ENCODE results near the gene SFTPD.
A peak's percentile ranks its signal among the peaks of the same experiment; 100 is the strongest.

The SFTPD gene

GRCh38 chr10:79941585-79942210 is 7.2 kb downstream of the SFTPD start:
- Histone ChIP-seq H3K36me3 (ENCODE audit: control insufficient read depth in 1 of 2, insufficient read depth in 2 of 2, low read depth in 1 of 2, low read length in 2 of 2) (no peaks in the 10 kb centered on the region), H3K4me2 (ENCODE audit: low read length, poor library complexity, severe bottlenecking) (no peak overlapping the region), H3K14ac (ENCODE audit: low read length in 2 of 2) (no peak overlapping the region), H2AK5ac (ENCODE audit: low read length, severe bottlenecking) (no peak overlapping the region), H2BK120ac (ENCODE audit: low read depth, low read length) (no peak overlapping the region), H2BK5ac (ENCODE audit: low read depth, low read length, poor library complexity, severe bottlenecking) (no peak overlapping the region), H3K18ac (ENCODE audit: low read depth in 1 of 2, low read length in 2 of 2) (no peak overlapping the region), H2AFZ (ENCODE audit: low read depth, low read length) (no peak overlapping the region), H2BK15ac (ENCODE audit: low read depth, poor library complexity, severe bottlenecking) (no peak overlapping the region), H3K4ac (ENCODE audit: low read depth in 1 of 2, low read length in 2 of 2) (no peak overlapping the region), H3K4me3 (ENCODE audit: insufficient read depth in 1 of 2, low read depth in 1 of 2, low read length in 2 of 2) (no peak overlapping the region), H3K23ac (ENCODE audit: low read length in 2 of 2) (peak overlapping the region in 1 of 2 experiments; percentile 23), H3K4me1 (ENCODE audit: control insufficient read depth, insufficient read depth, low read depth, low read length) (no peaks in the 10 kb centered on the region), H4K91ac (ENCODE audit: low read length) (no peak overlapping the region), H3K79me1 (replicated peaks; ENCODE audit: low read length, poor library complexity, severe bottlenecking) (no peaks in the 10 kb centered on the region), H3K27me3 (ENCODE audit: control insufficient read depth in 1 of 2, insufficient read depth in 1 of 2, low read length in 2 of 2) (peaks cover 57 to 69% of the 10 kb centered on the region in 2 experiments), H3K9ac (ENCODE audit: low read length) (no peak overlapping the region), H3K9me3 (ENCODE audit: control insufficient read depth, low read length) (no peaks in the 10 kb centered on the region), H4K8ac (ENCODE audit: low read length) (no peak overlapping the region), H2BK12ac (ENCODE audit: low read length in 2 of 2) (no peak overlapping the region), H3K27ac (ENCODE audit: low read length, poor library complexity, severe bottlenecking) (no peak overlapping the region)
- no peak for DNase-seq
- WGBS, result 86% methylated on average over 10 of the region's 11 CpGs

GRCh38 chr10:79941146-79941545 is 7.8 kb downstream of the SFTPD start:
- H2BK5ac ChIP-seq (ENCODE audit: low read depth, low read length, poor library complexity, severe bottlenecking), result no peak overlapping the region
- no peak overlapping the region for H2AK5ac ChIP-seq (ENCODE audit: low read length, severe bottlenecking)
- H2BK120ac ChIP-seq (ENCODE audit: low read depth, low read length), result no peak overlapping the region
- no peak overlapping the region for H2AFZ ChIP-seq (ENCODE audit: low read depth, low read length)
- H3K23ac ChIP-seq (ENCODE audit: low read length in 2 of 2), result no peak overlapping the region
- H4K8ac ChIP-seq (ENCODE audit: low read length), result no peak overlapping the region
- no peak overlapping the region for H3K4me2 ChIP-seq (ENCODE audit: low read length, poor library complexity, severe bottlenecking)
- WGBS, result 94% methylated on average over 4 of the region's 4 CpGs
- H3K18ac ChIP-seq (ENCODE audit: low read depth in 1 of 2, low read length in 2 of 2), result no peak overlapping the region
- no peak overlapping the region for H2BK15ac ChIP-seq (ENCODE audit: low read depth, poor library complexity, severe bottlenecking)
- H3K4me1 ChIP-seq (ENCODE audit: control insufficient read depth, insufficient read depth, low read depth, low read length), result no peaks in the 10 kb centered on the region
- H3K4ac ChIP-seq (ENCODE audit: low read depth in 1 of 2, low read length in 2 of 2), result no peak overlapping the region
- H3K9me3 ChIP-seq (ENCODE audit: control insufficient read depth, low read length), result no peaks in the 10 kb centered on the region
- no peak overlapping the region for H3K4me3 ChIP-seq (ENCODE audit: insufficient read depth in 1 of 2, low read depth in 1 of 2, low read length in 2 of 2)
- no peak overlapping the region for H3K9ac ChIP-seq (ENCODE audit: low read length)
- H2BK12ac ChIP-seq (ENCODE audit: low read length in 2 of 2), result no peak overlapping the region
- no peak overlapping the region for H3K14ac ChIP-seq (ENCODE audit: low read length in 2 of 2)
- no peak overlapping the region for H4K91ac ChIP-seq (ENCODE audit: low read length)
- no peaks in the 10 kb centered on the region for H3K36me3 ChIP-seq (ENCODE audit: control insufficient read depth in 1 of 2, insufficient read depth in 2 of 2, low read depth in 1 of 2, low read length in 2 of 2)
- H3K27me3 ChIP-seq (ENCODE audit: control insufficient read depth in 1 of 2, insufficient read depth in 1 of 2, low read length in 2 of 2), result peaks cover 51 to 64% of the 10 kb centered on the region in 2 experiments
- DNase-seq, result no peak
- H3K27ac ChIP-seq (ENCODE audit: low read length, poor library complexity, severe bottlenecking), result no peak overlapping the region
- no peaks in the 10 kb centered on the region for H3K79me1 ChIP-seq (replicated peaks; ENCODE audit: low read length, poor library complexity, severe bottlenecking)

GRCh38 chr10:79940431-79940830 is 8.5 kb downstream of the SFTPD start:
- H2BK12ac ChIP-seq (ENCODE audit: low read length in 2 of 2), result no peak overlapping the region
- no peak overlapping the region for H2AFZ ChIP-seq (ENCODE audit: low read depth, low read length)
- H2BK5ac ChIP-seq (ENCODE audit: low read depth, low read length, poor library complexity, severe bottlenecking), result no peak overlapping the region
- H3K23ac ChIP-seq (ENCODE audit: low read length in 2 of 2), result no peak overlapping the region
- no peak overlapping the region for H2AK5ac ChIP-seq (ENCODE audit: low read length, severe bottlenecking)
- H3K4me2 ChIP-seq (ENCODE audit: low read length, poor library complexity, severe bottlenecking), result no peak overlapping the region
- H3K4ac ChIP-seq (ENCODE audit: low read depth in 1 of 2, low read length in 2 of 2), result no peak overlapping the region
- H3K27ac ChIP-seq (ENCODE audit: low read length, poor library complexity, severe bottlenecking), result no peak overlapping the region
- H4K91ac ChIP-seq (ENCODE audit: low read length), result no peak overlapping the region
- H3K9ac ChIP-seq (ENCODE audit: low read length), result no peak overlapping the region
- H3K4me3 ChIP-seq (ENCODE audit: insufficient read depth in 1 of 2, low read depth in 1 of 2, low read length in 2 of 2), result no peak overlapping the region
- no peaks in the 10 kb centered on the region for H3K4me1 ChIP-seq (ENCODE audit: control insufficient read depth, insufficient read depth, low read depth, low read length)
- no peaks in the 10 kb centered on the region for H3K9me3 ChIP-seq (ENCODE audit: control insufficient read depth, low read length)
- no peaks in the 10 kb centered on the region for H3K36me3 ChIP-seq (ENCODE audit: control insufficient read depth in 1 of 2, insufficient read depth in 2 of 2, low read depth in 1 of 2, low read length in 2 of 2)
- no peak overlapping the region for H4K8ac ChIP-seq (ENCODE audit: low read length)
- DNase-seq, result no peak
- H3K27me3 ChIP-seq (ENCODE audit: control insufficient read depth in 1 of 2, insufficient read depth in 1 of 2, low read length in 2 of 2), result peaks cover 49 to 57% of the 10 kb centered on the region in 2 experiments
- no peak overlapping the region for H3K14ac ChIP-seq (ENCODE audit: low read length in 2 of 2)
- no peak overlapping the region for H3K18ac ChIP-seq (ENCODE audit: low read depth in 1 of 2, low read length in 2 of 2)
- H2BK15ac ChIP-seq (ENCODE audit: low read depth, poor library complexity, severe bottlenecking), result no peak overlapping the region
- no peaks in the 10 kb centered on the region for H3K79me1 ChIP-seq (replicated peaks; ENCODE audit: low read length, poor library complexity, severe bottlenecking)
- no peak overlapping the region for H2BK120ac ChIP-seq (ENCODE audit: low read depth, low read length)

- no peak overlapping the region for H3K4ac ChIP-seq (ENCODE audit: low read depth in 1 of 2, low read length in 2 of 2)
Measured at GRCh38 chr10:79939969-79940368, 8.9 kb downstream of the SFTPD start.

More at GRCh38 chr10:79939969-79940368, 8.9 kb downstream of the SFTPD start:
- 86% methylated on average over 2 of the region's 2 CpGs for WGBS
- no peaks in the 10 kb centered on the region for H3K36me3 ChIP-seq (ENCODE audit: control insufficient read depth in 1 of 2, insufficient read depth in 2 of 2, low read depth in 1 of 2, low read length in 2 of 2)
- no peaks in the 10 kb centered on the region for H3K4me1 ChIP-seq (ENCODE audit: control insufficient read depth, insufficient read depth, low read depth, low read length)
- no peak overlapping the region for H3K9ac ChIP-seq (ENCODE audit: low read length)
- H3K18ac ChIP-seq (ENCODE audit: low read depth in 1 of 2, low read length in 2 of 2), result no peak overlapping the region
- H3K23ac ChIP-seq (ENCODE audit: low read length in 2 of 2), result no peak overlapping the region
- peak overlapping the region in 1 of 2 experiments; percentile 30 for H3K14ac ChIP-seq (ENCODE audit: low read length in 2 of 2)
- H2BK120ac ChIP-seq (ENCODE audit: low read depth, low read length), result no peak overlapping the region
- H3K27me3 ChIP-seq (ENCODE audit: control insufficient read depth in 1 of 2, insufficient read depth in 1 of 2, low read length in 2 of 2), result peaks cover 45 to 52% of the 10 kb centered on the region in 2 experiments
- no peak overlapping the region for H3K27ac ChIP-seq (ENCODE audit: low read length, poor library complexity, severe bottlenecking)
- DNase-seq, result no peak
- no peak overlapping the region for H2AFZ ChIP-seq (ENCODE audit: low read depth, low read length)
- H3K79me1 ChIP-seq (replicated peaks; ENCODE audit: low read length, poor library complexity, severe bottlenecking), result no peaks in the 10 kb centered on the region
- H2BK5ac ChIP-seq (ENCODE audit: low read depth, low read length, poor library complexity, severe bottlenecking), result no peak overlapping the region
- no peak overlapping the region for H2AK5ac ChIP-seq (ENCODE audit: low read length, severe bottlenecking)
- H2BK12ac ChIP-seq (ENCODE audit: low read length in 2 of 2), result no peak overlapping the region
- no peak overlapping the region for H3K4me3 ChIP-seq (ENCODE audit: insufficient read depth in 1 of 2, low read depth in 1 of 2, low read length in 2 of 2)
- H3K4me2 ChIP-seq (ENCODE audit: low read length, poor library complexity, severe bottlenecking), result no peak overlapping the region
- H3K9me3 ChIP-seq (ENCODE audit: control insufficient read depth, low read length), result no peaks in the 10 kb centered on the region
- no peak overlapping the region for H2BK15ac ChIP-seq (ENCODE audit: low read depth, poor library complexity, severe bottlenecking)
- no peak overlapping the region for H4K91ac ChIP-seq (ENCODE audit: low read length)
- H4K8ac ChIP-seq (ENCODE audit: low read length), result no peak overlapping the region
